ENCODE results near the gene GMPR. TPM values are rescaled to one million over a fixed set of nuclear protein-coding genes. Genes with fewer than 3 reads are reported as not detected.

GMPR gene
- total RNA-seq, 2 experiments from 2014 or later, result not detected

DNA sequence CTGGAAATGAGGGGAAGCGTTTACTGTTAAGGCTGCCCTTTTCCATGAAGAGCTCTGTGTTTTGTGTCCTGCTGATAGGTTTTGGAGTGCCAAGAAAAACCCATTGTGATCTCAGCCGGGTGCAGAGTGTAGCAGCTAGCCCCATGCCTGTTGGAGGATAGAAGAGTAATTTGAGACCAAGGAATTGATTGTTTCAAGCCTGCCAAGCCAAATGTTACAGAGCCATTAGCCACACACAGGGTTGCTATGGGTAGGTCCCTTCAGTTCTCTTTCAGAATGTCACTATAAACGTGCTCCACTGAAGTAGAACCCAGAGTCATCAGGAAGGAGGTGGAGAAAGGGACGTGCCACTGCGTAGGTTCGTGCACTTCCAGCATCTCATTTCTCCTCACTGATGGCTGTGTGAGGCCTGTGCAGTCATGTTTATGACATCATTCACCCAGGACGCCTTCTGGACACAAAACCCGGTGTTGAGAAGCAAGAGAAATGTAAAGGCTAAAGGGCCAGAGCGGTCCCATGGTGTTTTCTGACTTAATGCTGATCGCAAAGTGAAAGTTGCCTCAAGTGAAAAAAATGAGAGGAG is 6.6 kb downstream of the GMPR start:
- Histone ChIP-seq H3K4me3 (ENCODE audit: low read depth, low read length, poor library complexity, severe bottlenecking) (no peak overlapping the region), H3K9me2 (ENCODE audit: insufficient read depth, low read length) (no peaks in the 10 kb centered on the region), H4K20me1 (ENCODE audit: insufficient read depth, low read length) (no peaks in the 10 kb centered on the region), H3K36me3 (ENCODE audit: insufficient read depth, low read length) (no peaks in the 10 kb centered on the region), H3K4me2 (ENCODE audit: low read length) (no peak overlapping the region), H3K79me2 (ENCODE audit: insufficient read depth, low read depth, low read length) (no peaks in the 10 kb centered on the region), H3K27ac (ENCODE audit: low read depth, low read length, poor library complexity, severe bottlenecking) (no peak overlapping the region), H3K9me3 (ENCODE audit: low read length) (no peaks in the 10 kb centered on the region), H3K4me1 (ENCODE audit: insufficient read depth, low read length, poor library complexity, severe bottlenecking) (no peaks in the 10 kb centered on the region), H2AFZ (ENCODE audit: low read length) (no peak overlapping the region)
- intact Hi-C loops (cut with micrococcal nuclease; ENCODE audit: unreplicated experiment), result no loop called here
- no peak for TF ChIP-seq EZH2phosphoT487 (IDR thresholded peaks at IDR 0.05; ENCODE audit: borderline replicate concordance, low read depth, low read length)
- TF ChIP-seq, protein P1, sequence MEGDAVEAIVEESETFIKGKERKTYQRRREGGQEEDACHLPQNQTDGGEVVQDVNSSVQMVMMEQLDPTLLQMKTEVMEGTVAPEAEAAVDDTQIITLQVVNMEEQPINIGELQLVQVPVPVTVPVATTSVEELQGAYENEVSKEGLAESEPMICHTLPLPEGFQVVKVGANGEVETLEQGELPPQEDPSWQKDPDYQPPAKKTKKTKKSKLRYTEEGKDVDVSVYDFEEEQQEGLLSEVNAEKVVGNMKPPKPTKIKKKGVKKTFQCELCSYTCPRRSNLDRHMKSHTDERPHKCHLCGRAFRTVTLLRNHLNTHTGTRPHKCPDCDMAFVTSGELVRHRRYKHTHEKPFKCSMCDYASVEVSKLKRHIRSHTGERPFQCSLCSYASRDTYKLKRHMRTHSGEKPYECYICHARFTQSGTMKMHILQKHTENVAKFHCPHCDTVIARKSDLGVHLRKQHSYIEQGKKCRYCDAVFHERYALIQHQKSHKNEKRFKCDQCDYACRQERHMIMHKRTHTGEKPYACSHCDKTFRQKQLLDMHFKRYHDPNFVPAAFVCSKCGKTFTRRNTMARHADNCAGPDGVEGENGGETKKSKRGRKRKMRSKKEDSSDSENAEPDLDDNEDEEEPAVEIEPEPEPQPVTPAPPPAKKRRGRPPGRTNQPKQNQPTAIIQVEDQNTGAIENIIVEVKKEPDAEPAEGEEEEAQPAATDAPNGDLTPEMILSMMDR (conservative IDR thresholded peaks at IDR 0.05; ENCODE audit: low read length), result no peak
- no peak for DNase-seq (ENCODE audit: low spot score)
- CTCF ChIA-PET (ENCODE audit: unreplicated experiment), result no interaction called here
- no TSS peak for BruUV-seq (replicated peaks)
- POLR2A ChIA-PET, result interaction anchor here (0.6 kb wide), 1 partner anchor 399 kb away, joined by 3 read pairs; no protein-coding TSS in a partner anchor

DNA sequence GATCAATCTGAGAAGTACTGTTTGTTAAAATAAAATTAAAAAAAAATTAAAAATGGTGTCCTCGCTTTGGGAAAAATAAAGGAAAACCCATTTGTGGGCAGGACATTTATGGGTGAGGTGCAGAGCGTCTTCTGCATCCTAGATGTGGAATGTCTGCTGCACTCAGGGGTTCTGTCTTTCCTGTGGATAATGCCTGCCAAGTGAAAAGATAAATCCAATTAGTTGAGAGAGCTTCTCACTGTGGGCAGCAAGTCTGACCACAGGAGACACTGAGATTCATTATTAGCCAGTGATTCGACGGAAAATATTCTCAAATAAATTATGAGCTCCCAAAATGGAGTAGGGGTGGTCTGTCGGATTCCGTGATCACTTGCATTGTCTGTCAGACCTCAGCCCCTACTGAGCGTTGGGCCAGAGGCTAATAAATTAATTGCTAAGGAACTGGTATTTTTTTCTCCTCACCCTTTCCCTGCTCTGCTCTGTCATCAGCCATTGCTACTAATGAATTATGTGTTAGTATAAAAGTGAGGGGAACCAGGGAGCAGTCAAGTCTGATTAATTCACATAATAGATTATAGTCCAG is 10.0 kb downstream of the GMPR start:
- no peaks in the 10 kb centered on the region for H3K36me3 ChIP-seq (ENCODE audit: insufficient read depth, low read length)
- intact Hi-C loops (cut with micrococcal nuclease; ENCODE audit: unreplicated experiment), result no loop called here
- no peak overlapping the region for H3K4me2 ChIP-seq (ENCODE audit: low read length)
- DNase-seq (ENCODE audit: low spot score), result no peak
- no peak overlapping the region for H2AFZ ChIP-seq (ENCODE audit: low read length)
- no peaks in the 10 kb centered on the region for H3K9me2 ChIP-seq (ENCODE audit: insufficient read depth, low read length)
- H3K27ac ChIP-seq (ENCODE audit: low read depth, low read length, poor library complexity, severe bottlenecking), result no peak overlapping the region
- H3K4me1 ChIP-seq (ENCODE audit: insufficient read depth, low read length, poor library complexity, severe bottlenecking), result no peaks in the 10 kb centered on the region
- no peaks in the 10 kb centered on the region for H3K9me3 ChIP-seq (ENCODE audit: low read length)
- no peaks in the 10 kb centered on the region for H3K79me2 ChIP-seq (ENCODE audit: insufficient read depth, low read depth, low read length)
- ChIA-PET POLR2A (interaction anchor here (0.6 to 1.0 kb wide), 4 partner anchors 23 to 1738 kb away, joined by 3 read pairs; no protein-coding TSS in a partner anchor), CTCF (ENCODE audit: unreplicated experiment) (no interaction called here)
- H4K20me1 ChIP-seq (ENCODE audit: insufficient read depth, low read length), result no peaks in the 10 kb centered on the region
- no peak for TF ChIP-seq EZH2phosphoT487 (IDR thresholded peaks at IDR 0.05; ENCODE audit: borderline replicate concordance, low read depth, low read length)
- TF ChIP-seq, protein P1 (conservative IDR thresholded peaks at IDR 0.05; ENCODE audit: low read length), result no peak
- H3K4me3 ChIP-seq (ENCODE audit: low read depth, low read length, poor library complexity, severe bottlenecking), result no peak overlapping the region
- no TSS peak for BruUV-seq (replicated peaks)

DNA sequence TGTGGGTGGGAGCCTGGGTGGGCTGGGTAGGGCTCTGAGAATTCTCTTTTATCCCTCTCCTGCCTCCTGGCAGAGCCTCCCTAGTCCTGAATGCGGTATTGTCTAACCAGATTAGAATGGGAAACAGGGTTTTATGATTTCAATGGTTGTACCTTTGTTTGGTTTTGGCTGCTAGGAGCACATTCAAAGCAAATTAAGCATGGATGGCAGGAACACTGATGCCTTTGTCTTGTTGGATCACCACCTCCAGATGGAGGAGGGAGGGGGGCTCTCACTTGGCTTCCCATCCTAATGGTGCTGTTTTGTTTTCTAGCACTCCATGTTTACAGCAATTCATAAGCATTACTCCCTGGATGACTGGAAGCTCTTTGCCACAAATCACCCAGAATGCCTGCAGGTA is 11.6 kb downstream of the GMPR start:
- TF ChIP-seq, protein P1 (conservative IDR thresholded peaks at IDR 0.05; ENCODE audit: low read length), result no peak
- TF ChIP-seq EZH2phosphoT487 (IDR thresholded peaks at IDR 0.05; ENCODE audit: borderline replicate concordance, low read depth, low read length), result no peak

More for the DNA sequence above, 11.6 kb downstream of the GMPR start:
- Histone ChIP-seq H3K4me2 (ENCODE audit: low read length) (no peak overlapping the region), H3K9me3 (ENCODE audit: low read length) (no peaks in the 10 kb centered on the region), H2AFZ (ENCODE audit: low read length) (no peak overlapping the region), H3K4me3 (ENCODE audit: low read depth, low read length, poor library complexity, severe bottlenecking) (no peak overlapping the region), H3K27ac (ENCODE audit: low read depth, low read length, poor library complexity, severe bottlenecking) (no peak overlapping the region), H3K9me2 (ENCODE audit: insufficient read depth, low read length) (no peaks in the 10 kb centered on the region), H3K79me2 (ENCODE audit: insufficient read depth, low read depth, low read length) (no peaks in the 10 kb centered on the region), H3K36me3 (ENCODE audit: insufficient read depth, low read length) (no peaks in the 10 kb centered on the region), H3K4me1 (ENCODE audit: insufficient read depth, low read length, poor library complexity, severe bottlenecking) (no peaks in the 10 kb centered on the region), H4K20me1 (ENCODE audit: insufficient read depth, low read length) (no peaks in the 10 kb centered on the region)
- CTCF ChIA-PET (ENCODE audit: unreplicated experiment), result no interaction called here
- POLR2A ChIA-PET, result no interaction called here
- no peak for DNase-seq (ENCODE audit: low spot score)
- no TSS peak for BruUV-seq (replicated peaks)
- intact Hi-C loops (cut with micrococcal nuclease; ENCODE audit: unreplicated experiment), result no loop called here

All from OCI-LY7 (cell line).